ENCODE measurements around the gene KIR2DL3. TPM values are rescaled to one million over a fixed set of nuclear protein-coding genes. Genes with fewer than 3 reads are reported as not detected.
"Not testable (repeated sequence)": the region's sequence is repeated elsewhere in the genome, so short reads cannot be mapped to it uniquely, and the experiment has no call there.

Gene KIR2DL3
- total and polyA plus RNA-seq, 11 donors = 0.37 TPM; not detected in 10

DNA sequence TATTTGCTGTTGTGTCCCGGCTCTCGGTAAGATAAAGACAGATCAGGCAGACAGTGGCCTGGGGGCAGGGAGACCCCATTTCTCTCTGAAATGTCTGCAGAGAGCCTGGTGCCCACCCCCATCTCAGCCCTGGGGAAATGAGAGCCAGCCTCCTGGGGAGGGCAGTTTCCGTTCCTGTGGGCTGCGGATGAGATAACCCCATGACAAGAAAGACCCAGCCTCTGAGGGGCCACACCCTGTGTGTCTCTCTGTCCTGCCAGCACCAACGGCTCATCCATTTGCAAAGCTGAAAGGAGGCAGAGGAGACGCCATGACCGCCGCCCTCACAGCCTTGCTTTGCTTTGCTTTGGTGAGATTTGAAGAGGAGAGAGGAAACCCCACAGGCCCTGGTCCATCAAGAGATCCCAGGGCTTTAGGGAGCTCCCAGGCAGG lies 42.2 kb upstream of the KIR2DL3 start:
- WGBS, 4 donors = 45 to 72% (median 60%) methylated on average over 7 to 8 of the region's 8 CpGs
- ATAC-seq = no peak
- no peak overlapping the region for H3K4me3 ChIP-seq
- peaks cover 0 to 8% (median 0%) of the 10 kb centered on the region in 12 donors for H3K4me1 ChIP-seq
- no peak for DNase-seq
- H3K27me3 ChIP-seq = peaks cover 0 to 18% (median 0%) of the 10 kb centered on the region in 9 donors
- H3K9me3 ChIP-seq = peaks cover 0 to 3% (median 0%) of the 10 kb centered on the region in 12 donors
- intact Hi-C loops (cut with DNase I) = no loop called here
- no peaks in the 10 kb centered on the region for H3K36me3 ChIP-seq
- TF ChIP-seq, protein P1, sequence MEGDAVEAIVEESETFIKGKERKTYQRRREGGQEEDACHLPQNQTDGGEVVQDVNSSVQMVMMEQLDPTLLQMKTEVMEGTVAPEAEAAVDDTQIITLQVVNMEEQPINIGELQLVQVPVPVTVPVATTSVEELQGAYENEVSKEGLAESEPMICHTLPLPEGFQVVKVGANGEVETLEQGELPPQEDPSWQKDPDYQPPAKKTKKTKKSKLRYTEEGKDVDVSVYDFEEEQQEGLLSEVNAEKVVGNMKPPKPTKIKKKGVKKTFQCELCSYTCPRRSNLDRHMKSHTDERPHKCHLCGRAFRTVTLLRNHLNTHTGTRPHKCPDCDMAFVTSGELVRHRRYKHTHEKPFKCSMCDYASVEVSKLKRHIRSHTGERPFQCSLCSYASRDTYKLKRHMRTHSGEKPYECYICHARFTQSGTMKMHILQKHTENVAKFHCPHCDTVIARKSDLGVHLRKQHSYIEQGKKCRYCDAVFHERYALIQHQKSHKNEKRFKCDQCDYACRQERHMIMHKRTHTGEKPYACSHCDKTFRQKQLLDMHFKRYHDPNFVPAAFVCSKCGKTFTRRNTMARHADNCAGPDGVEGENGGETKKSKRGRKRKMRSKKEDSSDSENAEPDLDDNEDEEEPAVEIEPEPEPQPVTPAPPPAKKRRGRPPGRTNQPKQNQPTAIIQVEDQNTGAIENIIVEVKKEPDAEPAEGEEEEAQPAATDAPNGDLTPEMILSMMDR (IDR thresholded peaks at IDR 0.05) = no peak
- TF ChIP-seq POLR2A (IDR thresholded peaks at IDR 0.05) = no peak
- no peak overlapping the region for H3K27ac ChIP-seq

DNA sequence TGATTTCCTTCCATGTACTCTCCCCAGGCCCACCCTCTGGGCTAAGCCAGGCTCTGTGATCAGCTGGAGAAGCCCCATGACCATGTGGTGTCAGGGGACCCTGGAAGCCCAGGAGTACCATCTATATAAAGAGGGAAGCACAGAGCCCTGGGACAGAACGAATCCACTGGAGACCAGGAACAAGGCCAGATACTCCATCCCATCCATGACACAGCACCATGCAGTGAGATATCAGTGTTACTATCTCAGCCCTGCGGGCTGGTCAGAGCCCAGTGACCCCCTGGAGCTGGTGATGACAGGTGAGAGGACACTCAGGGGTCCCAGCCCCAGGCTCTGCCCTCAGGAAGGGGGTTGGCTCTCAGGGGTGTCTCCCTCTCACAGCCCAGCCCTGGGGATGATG lies 41.5 kb upstream of the KIR2DL3 start:
- TF ChIP-seq POLR2A (IDR thresholded peaks at IDR 0.05) = no peak
- TF ChIP-seq, protein P1 (IDR thresholded peaks at IDR 0.05) = no peak
- intact Hi-C loops (cut with DNase I) = no loop called here
- no peaks in the 10 kb centered on the region for H3K36me3 ChIP-seq
- no peak overlapping the region for H3K27ac ChIP-seq
- no peak for ATAC-seq
- no peak overlapping the region for H3K4me3 ChIP-seq
- peaks cover 0 to 3% (median 0%) of the 10 kb centered on the region in 12 donors for H3K9me3 ChIP-seq
- peaks cover 0 to 19% (median 0%) of the 10 kb centered on the region in 9 donors for H3K27me3 ChIP-seq
- 10 to 24% (median 16%) methylated on average over 2 of the region's 2 CpGs for WGBS, 4 donors
- no peak for DNase-seq
- H3K4me1 ChIP-seq = peaks cover 0 to 4% (median 0%) of the 10 kb centered on the region in 12 donors

DNA sequence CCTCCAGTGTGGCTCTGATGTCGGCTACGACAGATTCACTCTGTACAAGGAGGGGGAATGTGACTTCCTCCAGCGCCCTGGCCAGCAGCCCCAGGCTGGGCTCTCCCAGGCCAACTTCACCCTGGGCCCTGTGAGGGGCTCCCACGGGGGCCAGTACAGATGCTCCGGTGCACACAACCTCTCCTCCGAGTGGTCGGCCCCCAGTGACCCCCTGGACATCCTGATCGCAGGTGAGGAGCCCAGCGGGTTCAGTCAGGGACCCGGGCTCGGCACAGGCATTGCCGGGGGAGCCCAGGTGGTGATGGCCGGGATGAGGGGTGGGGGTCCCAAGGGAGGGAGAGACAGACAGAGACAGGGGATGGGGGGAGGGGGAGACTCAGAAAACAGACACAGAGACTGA lies 40.6 kb upstream of the KIR2DL3 start:
- H3K4me1 ChIP-seq; H3K27ac ChIP-seq; ATAC-seq; H3K9me3 ChIP-seq; H3K4me3 ChIP-seq; H3K36me3 ChIP-seq; intact Hi-C loops (cut with DNase I): not testable (repeated sequence)
- DNase-seq = peak in 1 of 5 donors; percentile 60
- WGBS, 4 donors = 76 to 83% (median 79%) methylated on average over 9 to 13 of the region's 13 CpGs
- peaks cover 0 to 12% (median 0%) of the 10 kb centered on the region in 9 donors for H3K27me3 ChIP-seq

DNA sequence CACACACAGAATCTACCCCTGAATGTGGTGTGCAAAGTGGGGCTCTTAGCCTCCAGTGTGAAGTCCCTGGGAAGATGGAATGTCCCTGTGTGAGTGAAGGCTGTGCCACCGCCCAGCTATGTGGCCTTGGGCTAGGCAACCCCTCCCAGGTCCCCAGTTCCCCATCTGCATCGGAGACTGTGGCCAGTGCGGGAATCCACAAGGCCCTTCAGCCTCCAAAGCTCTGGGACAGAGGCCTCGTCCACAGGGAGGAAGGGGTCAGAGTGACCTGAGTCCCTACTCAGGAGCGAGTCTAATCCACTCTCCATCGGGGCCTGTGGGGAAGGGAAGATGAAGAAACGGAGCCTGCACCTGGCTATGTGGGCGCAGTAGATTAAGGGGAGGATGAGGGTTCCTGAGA lies 33.4 kb upstream of the KIR2DL3 start:
- intact Hi-C loops (cut with DNase I) = no loop called here
- H3K4me1 ChIP-seq = no peaks in the 10 kb centered on the region
- no peak for TF ChIP-seq POLR2A (IDR thresholded peaks at IDR 0.05)
- TF ChIP-seq, protein P1 (IDR thresholded peaks at IDR 0.05) = no peak
- DNase-seq (no peak), ATAC-seq (no peak)
- H3K4me3 ChIP-seq = no peak overlapping the region
- WGBS, 4 donors = 72 to 78% (median 74%) methylated on average over 8 of the region's 8 CpGs
- H3K27me3 ChIP-seq = peaks cover 0 to 50% (median 0%) of the 10 kb centered on the region in 9 donors
- H3K9me3 ChIP-seq = peaks cover 0 to 6% (median 0%) of the 10 kb centered on the region in 12 donors
- no peak overlapping the region for H3K27ac ChIP-seq
- no peaks in the 10 kb centered on the region for H3K36me3 ChIP-seq

DNA sequence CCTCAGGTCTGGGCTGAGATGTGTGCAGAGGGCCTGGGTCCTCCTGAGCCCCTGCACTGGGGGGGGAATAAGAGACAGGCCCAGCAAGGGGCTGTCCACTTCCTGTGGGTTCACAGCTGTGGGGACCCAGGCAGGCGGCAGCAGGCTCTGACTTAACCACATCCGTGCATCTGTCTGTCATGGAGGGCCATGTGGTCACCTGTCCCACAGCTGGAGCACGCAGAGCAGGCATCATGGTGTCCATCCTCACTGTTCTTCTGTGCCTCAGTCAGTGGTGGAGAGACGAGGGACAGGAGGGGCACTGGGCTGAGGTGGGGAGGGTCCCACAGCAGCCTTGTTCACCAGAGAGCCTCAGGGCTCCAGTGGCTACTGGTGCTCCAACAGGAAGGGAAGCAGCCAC lies 30.4 kb upstream of the KIR2DL3 start:
- H3K4me3 ChIP-seq = no peak overlapping the region
- TF ChIP-seq, protein P1 (IDR thresholded peaks at IDR 0.05) = no peak
- TF ChIP-seq POLR2A (IDR thresholded peaks at IDR 0.05) = no peak
- 60 to 93% (median 62%) methylated on average over 2 to 4 of the region's 4 CpGs for WGBS, 4 donors
- H3K27ac ChIP-seq = no peak overlapping the region
- intact Hi-C loops (cut with DNase I) = no loop called here
- peaks cover 0 to 6% (median 0%) of the 10 kb centered on the region in 12 donors for H3K9me3 ChIP-seq
- ATAC-seq (no peak), DNase-seq (no peak)
- peaks cover 0 to 39% (median 0%) of the 10 kb centered on the region in 9 donors for H3K27me3 ChIP-seq
- no peaks in the 10 kb centered on the region for H3K36me3 ChIP-seq
- H3K4me1 ChIP-seq = no peaks in the 10 kb centered on the region
